GM19452 (cell line): ENCODE measurements around the gene AGTPBP1.

ENCODE experiments used
- ATAC-seq: cut with Tn5 transposase; IDR thresholded peaks from one replicate; pipeline ENCODE4 v1.9.1; 2021; ENCODE audit not compliant: unreplicated experiment

The AGTPBP1 gene

GRCh38 chr9:85502815-85503655, 238.7 kb downstream of the AGTPBP1 start:
- no peak for ATAC-seq

GRCh38 chr9:85501882-85502281, 239.9 kb downstream of the AGTPBP1 start:
- ATAC-seq: no peak

GRCh38 chr9:85501456-85501855, 240.3 kb downstream of the AGTPBP1 start:
- ATAC-seq: no peak
